Ovary (tissue), 9 donors: ENCODE data around the gene DAPK1. TPM values are rescaled to one million over a fixed set of nuclear protein-coding genes. Genes with fewer than 3 reads are reported as not detected.

Experiments used
- DNase-seq, 5 donors: peaks; one replicate each; pipeline ENCODE4 v3.0.0-alpha.2; 2019 to 2020
- H3K27ac ChIP-seq, 2 donors: fragments of 200-600 bp; one replicate each; pipeline versions ENCODE4 v1.5.1 to v1.8.0; 2019 to 2022
- H3K27me3 ChIP-seq: fragments of 200-600 bp; one replicate; pipeline ENCODE4 v1.8.0; 2022
- H3K36me3 ChIP-seq: fragments of 200-600 bp; sonication (generic); one replicate; pipeline ENCODE4 v1.5.1; 2019
- H3K4me1 ChIP-seq: one replicate; pipeline ENCODE4 v1.8.1; 2013; ENCODE audit warnings: mild to moderate bottlenecking, moderate library complexity; ENCODE audit not compliant: insufficient read depth
- H3K4me3 ChIP-seq: fragments of 200-600 bp; sonication (generic); one replicate; pipeline ENCODE4 v1.5.1; 2017
- H3K9me3 ChIP-seq, 2 donors: fragments of 200-600 bp in 1 of 2; sonication (generic) in 1 of 2; one replicate each; pipeline versions ENCODE4 v1.5.1 to v1.8.1; 2013 to 2019; ENCODE audit warnings: mild to moderate bottlenecking in 1 of 2, moderate library complexity in 1 of 2
- EP300 ChIP-seq: sonication (generic); formaldehyde crosslinking; IDR thresholded peaks from one replicate; pipeline ENCODE4 v1.6.1; 2017; ENCODE audit warnings: antibody characterized with exemption
- POLR2A ChIP-seq: fragments of 450-650 bp; IDR thresholded peaks from one replicate; pipeline ENCODE4 v1.6.1; 2017; ENCODE audit warnings: antibody characterized with exemption, mild to moderate bottlenecking, moderate library complexity
- WGBS, 3 donors: extraction: QIAGEN DNeasy Blood & Tissue Kit in 1 of 3; methylation state at CpG; one replicate each; pipeline versions ENCODE4 v1.1.5 to v1.1.7; 2013 to 2017; 5-methylcytosine and 5-hydroxymethylcytosine counted together
- intact Hi-C, 4 donors: fragments of 100-400 bp; cut with DNase I; formaldehyde crosslinking; loops; one replicate each; pipeline versions ENCODE4 v1.11.0 to v1.15.1; 2022 to 2023
- polyA plus RNA-seq, 2 donors: library from polyadenylated mRNA; stranded (reverse); fragments of 200-250 nt in 1 of 2; fragments of 350-450 nt in 1 of 2; fragmentation: Illumina TruSeq in 1 of 2; extraction: RNeasy Lipid Tissue Mini Kit (QIAGEN cat#74804) in 1 of 2; gene quantifications; one replicate each; pipeline ENCODE4 v1.2.3, GENCODE V29; 2013 to 2014
- total RNA-seq, 7 donors: library from RNA; depleted of rRNA in 2 of 7; stranded (reverse); fragments of >200 nt in 2 of 7; fragmentation: NEBNext Ultra II Directional in 3 of 7; extraction: Animal tissue kit (Norgen Biotek cat#: 25700) in 3 of 7; gene quantifications; one replicate each; pipeline versions ENCODE4 v1.1.0 to v1.2.4, GENCODE V29; 2016 to 2023
- TF ChIP-seq, protein P1 (sequence below), 3 donors: fragments of 450-650 bp in 2 of 3; fragments of 200-600 bp in 1 of 3; IDR thresholded peaks; one replicate each; pipeline versions ENCODE4 v1.5.1 to v1.8.0; 2016 to 2022; ENCODE audit warnings: antibody characterized with exemption in 3 of 3, mild to moderate bottlenecking in 1 of 3
- donor health status: DM: no; HTN: no; CAD: no; lungs with moderate emphysema.
- donor health status: DM: no; HTN: no; CAD: no.
- donor health status: Bipolar disorder and iron deficiency.
- donor health status: DM: yes; HTN: yes; CAD: no.
- donor health status: DM: no; HTN: no; CAD: no.
- donor health status: DM: yes; HTN: yes; CAD: no.

The DAPK1 gene
- total and polyA plus RNA-seq, 9 donors: 39.3 to 133 (median 89.6) TPM

DNA sequence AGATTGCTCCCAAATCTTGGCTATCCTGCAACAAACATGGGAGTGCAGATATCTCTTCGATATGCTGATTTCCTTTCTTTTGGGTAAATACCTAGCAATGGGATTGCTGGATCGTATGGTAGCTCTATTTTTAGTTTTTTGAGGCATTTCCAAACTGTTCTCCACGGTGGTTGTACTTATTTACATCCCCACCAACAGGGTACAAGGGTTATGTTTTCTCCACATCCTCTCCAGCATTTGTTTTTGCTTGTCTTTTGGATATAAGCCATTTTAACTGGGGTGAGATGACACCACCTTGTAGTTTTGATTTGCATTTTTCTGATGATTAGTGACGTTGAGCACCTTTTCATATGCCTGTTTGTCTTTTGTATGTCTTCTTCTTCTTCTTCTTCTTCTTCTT is 248.5 kb downstream of the DAPK1 start:
- Histone ChIP-seq H3K4me3 (no peak overlapping the region), H3K36me3 (no peaks in the 10 kb centered on the region), H3K4me1 (no peaks in the 10 kb centered on the region), H3K27me3 (no peaks in the 10 kb centered on the region), H3K27ac (no peak overlapping the region), H3K9me3 (peaks cover 0 to 5% of the 10 kb centered on the region in 2 donors)
- TF ChIP-seq, protein P1, sequence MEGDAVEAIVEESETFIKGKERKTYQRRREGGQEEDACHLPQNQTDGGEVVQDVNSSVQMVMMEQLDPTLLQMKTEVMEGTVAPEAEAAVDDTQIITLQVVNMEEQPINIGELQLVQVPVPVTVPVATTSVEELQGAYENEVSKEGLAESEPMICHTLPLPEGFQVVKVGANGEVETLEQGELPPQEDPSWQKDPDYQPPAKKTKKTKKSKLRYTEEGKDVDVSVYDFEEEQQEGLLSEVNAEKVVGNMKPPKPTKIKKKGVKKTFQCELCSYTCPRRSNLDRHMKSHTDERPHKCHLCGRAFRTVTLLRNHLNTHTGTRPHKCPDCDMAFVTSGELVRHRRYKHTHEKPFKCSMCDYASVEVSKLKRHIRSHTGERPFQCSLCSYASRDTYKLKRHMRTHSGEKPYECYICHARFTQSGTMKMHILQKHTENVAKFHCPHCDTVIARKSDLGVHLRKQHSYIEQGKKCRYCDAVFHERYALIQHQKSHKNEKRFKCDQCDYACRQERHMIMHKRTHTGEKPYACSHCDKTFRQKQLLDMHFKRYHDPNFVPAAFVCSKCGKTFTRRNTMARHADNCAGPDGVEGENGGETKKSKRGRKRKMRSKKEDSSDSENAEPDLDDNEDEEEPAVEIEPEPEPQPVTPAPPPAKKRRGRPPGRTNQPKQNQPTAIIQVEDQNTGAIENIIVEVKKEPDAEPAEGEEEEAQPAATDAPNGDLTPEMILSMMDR (IDR thresholded peaks at IDR 0.05): no peak
- intact Hi-C loops: no loop called here
- DNase-seq: no peak
- 54 to 57% (median 54%) methylated on average over 4 of the region's 4 CpGs for WGBS, 3 donors

DNA sequence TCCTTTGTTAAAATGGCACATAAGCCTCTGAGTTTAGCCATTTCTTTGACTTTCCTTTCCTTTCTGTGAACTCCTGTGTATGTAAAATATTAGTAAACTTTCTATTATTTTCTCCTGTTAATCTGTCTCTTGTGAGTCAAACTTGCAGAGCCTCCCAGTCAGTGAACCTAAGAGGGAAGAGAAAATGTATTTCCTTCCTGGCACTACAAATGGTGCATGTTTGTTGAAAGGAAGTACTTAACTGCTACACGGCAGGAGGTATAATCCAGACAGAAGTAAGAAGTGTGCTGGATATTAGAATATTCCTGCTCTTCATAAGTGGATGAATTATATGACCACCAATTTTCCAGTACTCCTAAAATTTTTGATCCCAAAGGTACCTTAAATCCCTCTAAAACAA is 251.2 kb downstream of the DAPK1 start:
- no peaks in the 10 kb centered on the region for H3K9me3 ChIP-seq
- no peaks in the 10 kb centered on the region for H3K4me1 ChIP-seq
- H3K36me3 ChIP-seq: no peaks in the 10 kb centered on the region
- H3K27me3 ChIP-seq: no peaks in the 10 kb centered on the region
- no peak for DNase-seq
- H3K4me3 ChIP-seq: no peak overlapping the region
- TF ChIP-seq EP300: no peak
- TF ChIP-seq, protein P1 (IDR thresholded peaks at IDR 0.05): no peak
- TF ChIP-seq POLR2A: no peak
- intact Hi-C loops: no loop called here
- WGBS, 3 donors: 54 to 65% (median 61%) methylated on average over 1 of the region's 1 CpG
- H3K27ac ChIP-seq: no peak overlapping the region

DNA sequence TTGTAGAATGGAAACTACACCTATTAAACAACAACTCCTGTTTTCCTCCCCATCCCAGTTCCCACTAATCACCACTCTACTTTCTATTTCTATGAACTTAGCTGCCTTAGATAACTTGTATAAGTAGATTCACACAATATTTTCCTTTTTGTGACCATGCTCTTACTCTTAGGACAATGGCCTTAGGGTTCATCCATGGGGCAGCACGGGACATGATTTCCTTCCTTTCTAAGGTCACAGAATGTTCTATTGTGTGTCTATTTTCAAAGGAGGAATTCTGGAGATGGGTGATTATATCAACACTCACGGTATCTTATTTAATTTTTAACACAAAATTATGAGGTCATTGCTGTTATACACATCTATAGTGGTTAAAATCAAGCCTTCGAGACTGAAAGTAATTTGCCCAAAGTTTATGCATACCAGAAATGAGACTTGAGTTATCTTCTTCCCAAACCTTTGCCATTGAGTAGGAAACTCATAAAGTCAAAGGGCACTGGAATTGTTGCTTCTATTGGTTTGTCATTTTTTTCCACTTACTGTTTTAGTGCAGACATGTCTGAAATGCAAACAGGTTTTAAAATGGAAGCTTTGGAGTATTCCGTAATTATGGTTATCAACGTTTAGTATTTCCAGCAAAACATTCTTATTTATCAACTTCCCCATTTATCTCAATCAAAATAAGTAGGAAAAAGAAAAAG is 251.8 kb downstream of the DAPK1 start:
- no peaks in the 10 kb centered on the region for H3K9me3 ChIP-seq
- no peaks in the 10 kb centered on the region for H3K36me3 ChIP-seq
- H3K4me1 ChIP-seq: no peaks in the 10 kb centered on the region
- H3K27me3 ChIP-seq: no peaks in the 10 kb centered on the region
- H3K4me3 ChIP-seq: no peak overlapping the region
- no peak for DNase-seq
- intact Hi-C loops: no loop called here
- TF ChIP-seq, protein P1 (IDR thresholded peaks at IDR 0.05): no peak
- TF ChIP-seq POLR2A (no peak), EP300 (no peak)
- 30 to 48% (median 47%) methylated on average over 5 of the region's 5 CpGs for WGBS, 3 donors
- no peak overlapping the region for H3K27ac ChIP-seq

DNA sequence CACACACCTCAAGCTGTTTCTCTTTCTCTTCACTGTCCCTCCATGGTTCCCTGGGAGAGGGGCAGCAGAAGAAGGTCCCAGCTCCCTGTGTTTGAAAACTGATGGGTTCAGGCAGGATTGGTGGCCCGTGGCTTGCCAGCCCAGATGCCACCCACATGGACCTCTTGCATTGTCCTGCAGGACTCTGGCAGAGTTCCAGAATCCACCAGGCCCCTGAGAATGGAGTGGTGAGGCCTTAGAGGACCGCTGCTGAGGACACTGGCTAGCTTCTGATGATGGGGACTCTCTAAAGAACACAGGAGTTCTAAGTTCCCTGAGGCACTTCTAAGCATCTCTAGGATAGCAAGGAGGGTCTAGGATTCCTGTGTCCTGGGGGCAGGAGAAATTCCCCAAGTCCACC is 253.1 kb downstream of the DAPK1 start:
- Histone ChIP-seq H3K4me1 (no peaks in the 10 kb centered on the region), H3K27me3 (no peaks in the 10 kb centered on the region), H3K4me3 (no peak overlapping the region), H3K9me3 (no peaks in the 10 kb centered on the region), H3K36me3 (no peaks in the 10 kb centered on the region), H3K27ac (no peak overlapping the region)
- DNase-seq: no peak
- intact Hi-C loops: no loop called here
- 48 to 81% (median 50%) methylated on average over 2 of the region's 2 CpGs for WGBS, 3 donors
- TF ChIP-seq EP300 (no peak), POLR2A (no peak)
- TF ChIP-seq, protein P1 (IDR thresholded peaks at IDR 0.05): no peak
